Fibroblast of skin of left quadriceps (primary cell): Measurements from ENCODE around the gene NKX3-2.

Experiments
- DNase-seq, 2 experiments: peaks; one replicate each; pipeline ENCODE4 v3.0.0-alpha.2; 2013; ENCODE audit warnings: low read depth in 2 of 2

Gene NKX3-2

GRCh38 chr4:13531625-13531998 is 12.7 kb downstream of the NKX3-2 start:
- no peak for DNase-seq

GRCh38 chr4:13530823-13531624 is 13.3 kb downstream of the NKX3-2 start:
- no peak for DNase-seq

GRCh38 chr4:13529128-13529919 is 15.0 kb downstream of the NKX3-2 start:
- no peak for DNase-seq

- DNase-seq, result no peak
Measured at GRCh38 chr4:13528821-13529127, 15.5 kb downstream of the NKX3-2 start.

- no peak for DNase-seq
Measured at GRCh38 chr4:13527981-13528820, 16.1 kb downstream of the NKX3-2 start.

- no peak for DNase-seq
Measured at GRCh38 chr4:13527192-13527980, 16.9 kb downstream of the NKX3-2 start.

- no peak for DNase-seq
Measured at GRCh38 chr4:13526658-13527057, 17.6 kb downstream of the NKX3-2 start.

GRCh38 chr4:13525606-13526281 is 18.6 kb downstream of the NKX3-2 start:
- no peak for DNase-seq

GRCh38 chr4:13524504-13525243 is 19.6 kb downstream of the NKX3-2 start:
- DNase-seq, result no peak

- no peak for DNase-seq
Measured at GRCh38 chr4:13523591-13524503, 20.5 kb downstream of the NKX3-2 start.

GRCh38 chr4:13523105-13523477 is 21.2 kb downstream of the NKX3-2 start:
- DNase-seq, result no peak

GRCh38 chr4:13522282-13523104 is 21.8 kb downstream of the NKX3-2 start:
- no peak for DNase-seq

GRCh38 chr4:13521047-13521446 is 23.3 kb downstream of the NKX3-2 start:
- DNase-seq, result no peak

- no peak for DNase-seq
Measured at GRCh38 chr4:13516315-13516860, 27.9 kb downstream of the NKX3-2 start.

- no peak for DNase-seq
Measured at GRCh38 chr4:13515268-13515667, 29.0 kb downstream of the NKX3-2 start.

- no peak for DNase-seq
Measured at GRCh38 chr4:13514722-13515121, 29.6 kb downstream of the NKX3-2 start.

- DNase-seq, result no peak
Measured at GRCh38 chr4:13511101-13511500, 33.2 kb downstream of the NKX3-2 start.

- DNase-seq, result no peak
Measured at GRCh38 chr4:13509442-13509841, 34.9 kb downstream of the NKX3-2 start.
